Endothelial cell (in vitro differentiated cells): ENCODE results near the gene MEGF10. TPM values are rescaled to one million over a fixed set of nuclear protein-coding genes. Genes with fewer than 3 reads are reported as not detected.

Source experiments
- DNase-seq: peaks from one replicate; pipeline ENCODE4 v3.0.0; 2021; ENCODE audit warnings: low spot score
- H3K27ac Mint-ChIP-seq: one replicate; pipeline ENCODE4 v1.8.0; 2021; ENCODE audit warnings: mixed read lengths, inconsistent platforms; ENCODE audit not compliant: unreplicated experiment
- H3K27me3 Mint-ChIP-seq: one replicate; pipeline ENCODE4 v1.8.0; 2021; ENCODE audit warnings: mild to moderate bottlenecking, moderate library complexity, mixed read lengths, inconsistent platforms; ENCODE audit not compliant: unreplicated experiment
- H3K36me3 Mint-ChIP-seq: one replicate; pipeline ENCODE4 v1.8.0; 2021; ENCODE audit warnings: mild to moderate bottlenecking, low read depth, mixed read lengths, inconsistent platforms; ENCODE audit not compliant: unreplicated experiment
- H3K4me1 Mint-ChIP-seq: one replicate; pipeline ENCODE4 v1.8.0; 2021; ENCODE audit warnings: mild to moderate bottlenecking, mixed read lengths, inconsistent platforms; ENCODE audit not compliant: unreplicated experiment
- H3K4me3 Mint-ChIP-seq: one replicate; pipeline ENCODE4 v1.8.0; 2021; ENCODE audit warnings: mild to moderate bottlenecking, mixed read lengths, inconsistent platforms; ENCODE audit not compliant: unreplicated experiment
- H3K9me3 Mint-ChIP-seq: one replicate; pipeline ENCODE4 v1.8.0; 2021; ENCODE audit warnings: mixed read lengths, inconsistent platforms; ENCODE audit not compliant: unreplicated experiment
- CTCF ChIP-seq: fragments of 200-600 bp; sonication (generic); IDR thresholded peaks from one replicate; pipeline ENCODE4 v1.5.0; 2021; ENCODE audit warnings: antibody characterized with exemption; ENCODE audit not compliant: unreplicated experiment
- total RNA-seq: library from RNA; stranded (reverse); fragmentation: NEBNext Ultra II Directional; extraction: Animal tissue kit (Norgen Biotek cat#: 25700); gene quantifications from one replicate; pipeline ENCODE4 v1.2.1, GENCODE V29; 2021; ENCODE audit not compliant: unreplicated experiment

The MEGF10 gene
- total RNA-seq, 1 donor from 2014 or later = 5.6 TPM

DNA sequence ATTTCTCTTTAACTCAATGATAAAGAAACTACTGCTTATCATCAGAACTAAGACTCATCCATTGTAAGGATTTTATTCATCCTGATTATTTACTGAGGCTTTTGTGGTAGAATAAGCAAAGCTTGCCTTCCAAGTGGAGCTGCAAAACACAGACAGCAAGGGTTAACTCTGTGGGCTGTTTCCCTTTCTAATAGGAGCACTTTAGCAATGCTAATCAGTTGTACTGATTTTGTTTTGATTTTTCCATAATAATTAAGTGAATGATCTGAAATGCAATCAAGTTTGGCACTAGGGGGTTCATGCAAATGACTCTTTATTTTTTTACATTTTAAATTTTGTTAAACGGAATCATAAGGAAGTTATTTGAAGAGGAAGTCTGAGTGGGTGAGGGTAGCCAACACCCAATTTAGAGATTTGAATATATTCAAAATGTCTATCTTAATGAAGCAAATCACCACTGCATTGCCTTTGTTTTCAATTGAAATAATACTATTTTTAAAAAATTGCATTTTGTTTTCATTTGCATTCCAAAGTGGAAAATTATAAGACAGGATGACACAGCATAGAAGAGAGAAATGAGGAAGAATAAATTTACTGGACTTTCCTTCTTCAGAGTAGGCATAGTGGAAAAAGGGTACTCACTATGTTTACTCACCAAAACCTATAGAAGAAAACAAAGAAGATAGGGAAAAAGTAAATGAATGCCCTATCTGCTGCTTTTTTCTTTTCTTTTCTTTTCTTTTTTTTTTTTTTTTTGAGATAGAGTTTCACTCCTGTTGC lies 36.6 kb downstream of the MEGF10 start:
- Mint-ChIP-seq H3K4me1 (peaks cover 3% of the 10 kb centered on the region), H3K36me3 (no peaks in the 10 kb centered on the region), H3K9me3 (no peaks in the 10 kb centered on the region), H3K4me3 (no peak overlapping the region), H3K27me3 (no peaks in the 10 kb centered on the region), H3K27ac (no peak overlapping the region)
- DNase-seq = no peak
- no peak for TF ChIP-seq CTCF

GRCh38 chr5:127330116-127330515 lies 39.5 kb downstream of the MEGF10 start:
- TF ChIP-seq CTCF = no peak
- Mint-ChIP-seq H3K27ac (no peak overlapping the region), H3K36me3 (no peaks in the 10 kb centered on the region), H3K27me3 (no peaks in the 10 kb centered on the region), H3K4me3 (no peak overlapping the region), H3K9me3 (no peaks in the 10 kb centered on the region), H3K4me1 (no peaks in the 10 kb centered on the region)
- no peak for DNase-seq

DNA sequence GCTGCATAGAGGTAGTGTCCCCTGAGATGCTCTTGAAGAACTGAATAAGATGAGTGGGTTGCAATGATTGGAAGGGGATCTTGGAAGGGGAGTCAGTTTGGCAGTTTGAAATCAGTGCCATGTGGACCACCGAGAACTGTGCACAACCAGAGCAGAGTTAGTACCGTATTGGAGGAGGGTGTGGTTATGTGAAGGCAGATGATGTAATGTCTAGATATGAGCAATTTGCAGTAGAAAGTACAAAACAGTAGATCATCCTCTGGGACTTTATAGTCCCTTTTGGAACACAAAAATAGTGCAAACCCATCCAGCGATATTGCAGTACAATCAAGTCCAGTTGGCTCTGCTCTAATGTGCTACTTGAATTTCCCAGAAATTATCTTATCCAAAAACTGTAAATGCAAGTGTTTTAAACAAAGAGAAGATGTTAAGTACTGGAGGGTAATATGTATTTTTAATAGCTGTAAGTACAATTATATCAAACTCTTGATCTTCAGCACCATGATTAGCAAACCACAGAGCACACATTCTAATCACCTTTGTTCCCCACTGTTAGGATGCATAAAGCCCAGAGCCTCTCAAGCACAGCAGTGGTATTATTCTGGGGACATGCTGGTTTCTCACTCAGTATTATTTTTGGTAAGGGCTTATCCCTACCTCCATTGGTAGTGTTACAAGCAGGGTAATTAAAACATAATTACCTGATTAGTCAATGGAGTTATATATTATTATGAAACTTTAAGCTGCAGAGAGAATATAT lies 41.5 kb downstream of the MEGF10 start:
- no peak overlapping the region for H3K27ac Mint-ChIP-seq

GRCh38 chr5:127333483-127333882 lies 42.9 kb downstream of the MEGF10 start:
- Mint-ChIP-seq H3K27ac (no peak overlapping the region), H3K4me3 (no peak overlapping the region), H3K4me1 (no peaks in the 10 kb centered on the region), H3K36me3 (no peaks in the 10 kb centered on the region), H3K27me3 (no peaks in the 10 kb centered on the region), H3K9me3 (no peaks in the 10 kb centered on the region)
- no peak for TF ChIP-seq CTCF
- DNase-seq = no peak

More for the DNA sequence above, 41.5 kb downstream of the MEGF10 start:
- TF ChIP-seq CTCF = no peak
- H3K9me3 Mint-ChIP-seq = no peaks in the 10 kb centered on the region
- no peaks in the 10 kb centered on the region for H3K36me3 Mint-ChIP-seq
- H3K4me1 Mint-ChIP-seq = no peaks in the 10 kb centered on the region
- DNase-seq = no peak
- no peak overlapping the region for H3K4me3 Mint-ChIP-seq
- H3K27me3 Mint-ChIP-seq = no peaks in the 10 kb centered on the region

- Mint-ChIP-seq H3K27ac (no peak overlapping the region), H3K27me3 (no peaks in the 10 kb centered on the region), H3K4me3 (no peak overlapping the region), H3K4me1 (no peaks in the 10 kb centered on the region), H3K36me3 (no peaks in the 10 kb centered on the region), H3K9me3 (no peaks in the 10 kb centered on the region)
- no peak for DNase-seq
- no peak for TF ChIP-seq CTCF
These were observed 44.8 kb downstream of the MEGF10 start for GRCh38 chr5:127335381-127335780.
